Lower lobe of right lung (tissue), 2 donors: Measurements from ENCODE around the gene TRAF5. TPM values are rescaled to one million over a fixed set of nuclear protein-coding genes. Genes with fewer than 3 reads are reported as not detected.

Experiments
- ATAC-seq, 2 donors: fragments of 200-7000 bp; cut with Tn5 transposase; one replicate each; pipeline ENCODE4 v1.9.1; 2020 to 2022; ENCODE audit warnings: mild to moderate bottlenecking in 2 of 2, moderate library complexity in 2 of 2
- DNase-seq: peaks from one replicate; pipeline ENCODE4 v3.0.0-alpha.2; 2020
- H3K27ac ChIP-seq: fragments of 200-600 bp; one replicate; pipeline ENCODE4 v1.8.0; 2022
- H3K27me3 ChIP-seq: fragments of 200-600 bp; one replicate; pipeline ENCODE4 v1.8.0; 2022; ENCODE audit warnings: low read depth
- H3K36me3 ChIP-seq: fragments of 200-600 bp; one replicate; pipeline ENCODE4 v1.8.0; 2022; ENCODE audit warnings: mild to moderate bottlenecking
- H3K4me1 ChIP-seq: fragments of 200-600 bp; one replicate; pipeline ENCODE4 v1.8.0; 2022
- H3K4me3 ChIP-seq: fragments of 200-600 bp; one replicate; pipeline ENCODE4 v1.8.0; 2022; ENCODE audit warnings: mild to moderate bottlenecking
- H3K9me3 ChIP-seq: fragments of 200-600 bp; one replicate; pipeline ENCODE4 v1.8.0; 2022
- intact Hi-C: fragments of 100-400 bp; cut with DNase I; formaldehyde crosslinking; loops from one replicate; pipeline ENCODE4 v1.11.0; 2022
- total RNA-seq: library from RNA; stranded (reverse); fragmentation: NEBNext Ultra II Directional; extraction: Animal tissue kit (Norgen Biotek cat#: 25700); gene quantifications from one replicate; pipeline ENCODE4 v1.2.1, GENCODE V29; 2021
- TF ChIP-seq, protein P1 (sequence below): fragments of 200-600 bp; IDR thresholded peaks from one replicate; pipeline ENCODE4 v1.8.0; 2022; ENCODE audit warnings: antibody characterized with exemption, mild to moderate bottlenecking
- donor health status: DM: no; HTN: yes; CAD: no; lungs with severe emphysema.

The TRAF5 gene
- total RNA-seq, 1 donor from 2014 or later: 8.8 TPM

DNA sequence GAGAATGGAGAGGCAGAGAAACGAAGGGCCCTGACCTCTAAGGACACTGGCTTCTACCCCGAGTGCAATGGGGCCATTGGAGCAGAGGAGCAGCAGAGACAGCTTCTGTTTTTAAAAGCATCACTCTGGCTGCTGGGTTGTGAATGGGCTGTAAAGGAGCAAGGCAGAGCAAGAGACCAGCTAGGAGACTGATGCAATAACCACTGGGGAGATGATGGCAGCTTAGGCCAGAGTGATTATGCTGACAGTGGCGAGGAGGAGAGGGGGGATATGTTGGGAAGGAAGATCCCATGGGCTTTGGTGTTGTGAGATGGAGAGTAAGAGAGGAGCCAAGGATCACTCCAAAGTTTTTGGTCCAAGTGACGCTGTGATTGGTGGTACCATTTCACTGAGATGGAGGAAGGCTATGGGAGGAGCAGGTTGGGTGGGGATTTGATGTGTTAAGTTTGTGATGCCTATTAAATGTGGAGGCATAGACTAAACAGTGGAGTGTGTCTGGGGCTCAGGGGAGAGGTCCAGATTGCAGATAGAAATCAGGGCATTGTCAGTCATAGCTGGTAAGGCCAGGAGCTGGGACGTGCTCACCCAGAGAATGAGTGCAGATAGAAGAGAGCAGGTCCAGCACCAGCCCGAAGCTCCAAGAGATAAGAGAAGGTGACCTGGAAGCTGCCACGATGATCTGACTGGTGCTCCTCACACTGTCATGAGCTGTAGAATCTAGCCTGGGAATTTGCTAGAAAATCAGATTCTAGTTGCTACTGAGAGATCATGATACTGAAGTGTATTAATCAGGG lies 11.0 kb downstream of the TRAF5 start:
- TF ChIP-seq, protein P1, sequence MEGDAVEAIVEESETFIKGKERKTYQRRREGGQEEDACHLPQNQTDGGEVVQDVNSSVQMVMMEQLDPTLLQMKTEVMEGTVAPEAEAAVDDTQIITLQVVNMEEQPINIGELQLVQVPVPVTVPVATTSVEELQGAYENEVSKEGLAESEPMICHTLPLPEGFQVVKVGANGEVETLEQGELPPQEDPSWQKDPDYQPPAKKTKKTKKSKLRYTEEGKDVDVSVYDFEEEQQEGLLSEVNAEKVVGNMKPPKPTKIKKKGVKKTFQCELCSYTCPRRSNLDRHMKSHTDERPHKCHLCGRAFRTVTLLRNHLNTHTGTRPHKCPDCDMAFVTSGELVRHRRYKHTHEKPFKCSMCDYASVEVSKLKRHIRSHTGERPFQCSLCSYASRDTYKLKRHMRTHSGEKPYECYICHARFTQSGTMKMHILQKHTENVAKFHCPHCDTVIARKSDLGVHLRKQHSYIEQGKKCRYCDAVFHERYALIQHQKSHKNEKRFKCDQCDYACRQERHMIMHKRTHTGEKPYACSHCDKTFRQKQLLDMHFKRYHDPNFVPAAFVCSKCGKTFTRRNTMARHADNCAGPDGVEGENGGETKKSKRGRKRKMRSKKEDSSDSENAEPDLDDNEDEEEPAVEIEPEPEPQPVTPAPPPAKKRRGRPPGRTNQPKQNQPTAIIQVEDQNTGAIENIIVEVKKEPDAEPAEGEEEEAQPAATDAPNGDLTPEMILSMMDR: no peak
- Histone ChIP-seq H3K4me1 (no peaks in the 10 kb centered on the region), H3K36me3 (no peaks in the 10 kb centered on the region), H3K4me3 (no peak overlapping the region), H3K27me3 (no peaks in the 10 kb centered on the region), H3K27ac (no peak overlapping the region), H3K9me3 (no peaks in the 10 kb centered on the region)
- DNase-seq: no peak
- intact Hi-C loops: no loop called here
- no peak for ATAC-seq

DNA sequence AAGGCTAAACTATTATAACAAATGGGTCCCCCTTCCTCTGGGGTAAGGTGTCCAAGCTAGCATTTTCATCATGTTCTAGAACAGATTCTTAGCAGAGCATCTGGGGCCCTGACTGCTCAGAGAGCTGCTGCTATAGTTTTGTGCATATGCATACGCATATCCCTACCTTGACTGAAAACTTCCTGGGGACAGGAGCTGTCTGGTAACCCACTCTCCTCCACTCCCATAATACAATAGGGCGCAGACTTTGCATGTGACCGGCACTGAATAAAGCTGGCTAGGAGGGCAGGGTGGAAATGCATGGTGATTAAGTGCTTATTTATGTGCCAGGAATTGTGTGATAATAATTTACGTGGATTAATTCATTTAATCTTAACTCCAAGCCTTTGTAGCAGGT lies 11.6 kb downstream of the TRAF5 start:
- H3K4me1 ChIP-seq: no peaks in the 10 kb centered on the region
- H3K4me3 ChIP-seq: no peak overlapping the region
- no peak overlapping the region for H3K27ac ChIP-seq
- H3K9me3 ChIP-seq: no peaks in the 10 kb centered on the region
- H3K36me3 ChIP-seq: no peaks in the 10 kb centered on the region
- no peak for ATAC-seq
- H3K27me3 ChIP-seq: no peaks in the 10 kb centered on the region
- intact Hi-C loops: no loop called here
- TF ChIP-seq, protein P1: no peak
- no peak for DNase-seq

GRCh38 chr1:211339631-211340041 lies 13.0 kb downstream of the TRAF5 start:
- DNase-seq (no peak), ATAC-seq (no peak)
- intact Hi-C loops: no loop called here
- no peaks in the 10 kb centered on the region for H3K27me3 ChIP-seq
- H3K9me3 ChIP-seq: no peaks in the 10 kb centered on the region
- H3K4me3 ChIP-seq: no peak overlapping the region
- no peaks in the 10 kb centered on the region for H3K4me1 ChIP-seq
- H3K36me3 ChIP-seq: no peaks in the 10 kb centered on the region
- TF ChIP-seq, protein P1: no peak
- H3K27ac ChIP-seq: no peak overlapping the region

DNA sequence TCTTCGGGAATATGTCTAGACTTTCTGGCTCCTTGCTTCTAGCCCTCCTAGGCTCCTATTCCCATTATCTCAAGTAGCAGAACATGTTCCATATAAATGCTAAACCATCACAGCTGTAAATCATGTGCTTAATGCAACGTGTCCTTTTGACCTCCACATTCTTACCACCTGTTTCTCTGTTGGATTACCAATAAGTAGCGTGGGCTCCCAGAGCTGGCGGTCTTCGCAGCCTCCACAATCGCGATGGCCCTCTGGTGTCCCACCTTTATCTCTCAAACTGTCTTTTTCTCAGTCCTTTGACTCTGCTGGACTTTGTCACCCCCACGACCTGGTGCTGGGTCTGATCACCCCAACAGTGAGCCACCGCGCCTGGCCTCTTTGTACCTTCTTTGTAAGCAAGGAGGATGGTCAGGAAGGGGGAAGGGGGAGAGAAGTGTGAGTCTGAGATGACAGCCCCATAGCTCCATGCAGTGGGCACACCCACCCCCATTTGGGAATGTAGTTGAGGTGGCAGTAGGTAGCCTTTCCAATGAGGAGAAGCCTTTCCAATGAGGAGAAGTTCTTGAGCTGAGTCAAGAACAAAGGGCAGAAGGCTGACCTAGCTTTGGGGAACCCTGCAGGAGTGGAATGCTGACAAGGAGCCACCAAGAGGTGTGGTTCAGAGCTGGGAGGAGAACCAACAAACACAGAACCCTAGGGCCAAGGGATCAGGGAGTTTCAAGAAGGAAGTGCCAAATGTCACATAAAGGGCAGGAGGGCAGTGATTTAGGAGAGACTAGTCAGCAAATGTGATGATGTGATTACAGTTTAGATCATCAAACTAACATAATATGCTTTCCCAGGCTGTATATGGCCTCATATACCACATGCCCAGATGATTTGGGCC lies 14.2 kb downstream of the TRAF5 start:
- Histone ChIP-seq H3K27ac (no peak overlapping the region), H3K4me1 (no peaks in the 10 kb centered on the region)
- ATAC-seq: no peak

DNA sequence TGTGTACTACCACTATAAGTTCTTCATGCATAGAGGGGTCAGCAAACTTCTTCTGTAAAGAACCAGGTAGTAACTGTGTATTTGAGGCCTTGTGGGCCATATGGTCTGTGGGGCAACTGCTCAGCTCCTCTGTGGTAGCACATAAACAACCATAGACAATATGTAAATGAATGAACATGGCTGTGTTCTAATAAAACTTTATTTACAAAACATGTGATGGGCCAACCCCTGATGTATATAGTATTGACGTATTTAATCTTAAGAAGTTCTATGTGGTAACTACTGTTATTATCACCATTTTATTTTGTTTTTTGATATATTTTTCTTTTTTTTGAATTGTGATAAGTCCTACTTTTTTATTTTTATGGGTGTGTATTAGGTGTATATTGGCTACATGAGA lies 15.4 kb downstream of the TRAF5 start:
- intact Hi-C loops: no loop called here
- Histone ChIP-seq H3K36me3 (no peaks in the 10 kb centered on the region), H3K27me3 (no peaks in the 10 kb centered on the region), H3K4me3 (no peak overlapping the region), H3K4me1 (no peaks in the 10 kb centered on the region), H3K27ac (no peak overlapping the region), H3K9me3 (no peaks in the 10 kb centered on the region)
- ATAC-seq: no peak
- no peak for DNase-seq
- TF ChIP-seq, protein P1: no peak

More for the DNA sequence above, 14.2 kb downstream of the TRAF5 start:
- H3K4me3 ChIP-seq: no peak overlapping the region
- H3K9me3 ChIP-seq: no peaks in the 10 kb centered on the region
- no peaks in the 10 kb centered on the region for H3K36me3 ChIP-seq
- TF ChIP-seq, protein P1: no peak
- no peak for DNase-seq
- no peaks in the 10 kb centered on the region for H3K27me3 ChIP-seq
- intact Hi-C loops: no loop called here
